HepG2 (cell line): Measurements from ENCODE around the gene CCDC117. TPM values are rescaled to one million over a fixed set of nuclear protein-coding genes. Genes with fewer than 3 reads are reported as not detected.

Experiments
- MAFF ChIP-seq: IDR thresholded peaks from 2 replicates; pipeline ENCODE4 v1.6.1; 2011; ENCODE audit warnings: low read depth, low read length, improper control_type of control experiment
- MED1 ChIP-seq: sonication (generic); formaldehyde crosslinking; IDR thresholded peaks from 2 replicates; pipeline ENCODE4 v1.4.0; 2020; ENCODE audit warnings: missing genetic modification reagents
- PTBP1 ChIP-seq: fragments of 200-400 bp; formaldehyde crosslinking; IDR thresholded peaks from 2 replicates; pipeline ENCODE4 v1.6.1; 2018; ENCODE audit warnings: low read length, low read depth; ENCODE audit not compliant: poor library complexity, severe bottlenecking
- RFX3 ChIP-seq: IDR thresholded peaks from 2 replicates; pipeline ENCODE4 v1.6.1; 2016; ENCODE audit warnings: missing biosample characterization, missing genetic modification reagents
- SIX4 ChIP-seq: sonication (generic); formaldehyde crosslinking; IDR thresholded peaks from 2 replicates; pipeline ENCODE4 v1.4.0; 2020; ENCODE audit warnings: missing genetic modification reagents
- SP5 ChIP-seq: IDR thresholded peaks from 2 replicates; pipeline ENCODE4 v1.6.1; 2016; ENCODE audit warnings: low read depth, borderline replicate concordance
- ZNF101 ChIP-seq: sonication (generic); formaldehyde crosslinking; IDR thresholded peaks from 2 replicates; pipeline ENCODE4 v1.4.0; 2020; ENCODE audit warnings: mild to moderate bottlenecking, low read depth, missing genetic modification reagents, borderline replicate concordance
- ZNF256 ChIP-seq: sonication (generic); formaldehyde crosslinking; conservative IDR thresholded peaks from 2 replicates; pipeline ENCODE4 v1.4.0; 2020; ENCODE audit warnings: missing genetic modification reagents
- ZNF451 ChIP-seq: sonication (generic); formaldehyde crosslinking; IDR thresholded peaks from 2 replicates; pipeline ENCODE4 v1.5.0; 2020; ENCODE audit warnings: mild to moderate bottlenecking, missing genetic modification reagents
- ZNF609 ChIP-seq: sonication (generic); formaldehyde crosslinking; IDR thresholded peaks from 2 replicates; pipeline ENCODE4 v1.4.0; 2020; ENCODE audit warnings: mild to moderate bottlenecking, missing genetic modification reagents, borderline replicate concordance
- polyA plus RNA-seq, 8 experiments: library from polyadenylated mRNA; depleted of rRNA in 3 of 8; stranded (reverse) in 7 of 8; unstranded in 1 of 8; fragments of >200 nt; fragmentation: Illumina TruSeq in 4 of 8; extraction: Trizol in 4 of 8; gene quantifications; 2 replicates each; pipeline versions ENCODE4 v1.2.1 to v1.2.3, GENCODE V29; 2011 to 2016; ENCODE audit warnings: low read depth in 4 of 8, missing spikeins in 1 of 8, mixed read lengths in 1 of 8; ENCODE audit not compliant: insufficient read depth in 1 of 8
- total RNA-seq, 5 experiments: library from RNA; depleted of rRNA; stranded (reverse); fragments of >200 nt; fragmentation: Illumina TruSeq; extraction: Trizol; gene quantifications; 2 replicates each; pipeline ENCODE4 v1.2.3, GENCODE V29; 2016; ENCODE audit warnings: low read depth in 1 of 5
- TF ChIP-seq, protein P1 (sequence below): sonication (generic); formaldehyde crosslinking; conservative IDR thresholded peaks from 2 replicates; pipeline ENCODE4 v1.4.0; 2020; ENCODE audit warnings: mild to moderate bottlenecking, missing genetic modification reagents, moderate library complexity
- TF ChIP-seq, protein P2 (sequence below): sonication (generic); formaldehyde crosslinking; IDR thresholded peaks from 2 replicates; pipeline ENCODE4 v1.5.0; 2020; ENCODE audit warnings: mild to moderate bottlenecking, low read depth, missing genetic modification reagents, borderline replicate concordance
- TF ChIP-seq, protein P3 (sequence below), 2 experiments: IDR thresholded peaks; 2 replicates each; pipeline ENCODE4 v1.6.1; 2011 to 2012; ENCODE audit warnings: low read length in 2 of 2, borderline replicate concordance in 1 of 2, low read depth in 1 of 2, mild to moderate bottlenecking in 1 of 2, moderate library complexity in 1 of 2
- TF ChIP-seq, protein P4 (sequence below): sonication (generic); formaldehyde crosslinking; IDR thresholded peaks from 2 replicates; pipeline ENCODE4 v1.4.0; 2020; ENCODE audit warnings: missing genetic modification reagents

CCDC117 gene
- total and polyA plus RNA-seq, 2 of the 13 experiments (the other 11 are each of a cell fraction or from before 2014, with no cell fraction given) = 12.6 to 34.2 TPM

- TF ChIP-seq RFX3 (CRISPR knock-in tag) (no peak), MED1 (peak; percentile 82), SP5 (CRISPR knock-in tag) (no peak; the same call in 1 of the 2 replicates), ZNF609 (CRISPR knock-in tag) (peak; percentile 67; the same call in 1 of the 2 replicates), ZNF256 (no peak), MAFF (peak; percentile 80), PTBP1 (no peak), SIX4 (CRISPR knock-in tag) (0 out of 2 replicates have a peak, but pooled peaks have one; percentile 38), ZNF451 (no peak), ZNF101 (CRISPR knock-in tag) (no peak)
- TF ChIP-seq, protein P1, sequence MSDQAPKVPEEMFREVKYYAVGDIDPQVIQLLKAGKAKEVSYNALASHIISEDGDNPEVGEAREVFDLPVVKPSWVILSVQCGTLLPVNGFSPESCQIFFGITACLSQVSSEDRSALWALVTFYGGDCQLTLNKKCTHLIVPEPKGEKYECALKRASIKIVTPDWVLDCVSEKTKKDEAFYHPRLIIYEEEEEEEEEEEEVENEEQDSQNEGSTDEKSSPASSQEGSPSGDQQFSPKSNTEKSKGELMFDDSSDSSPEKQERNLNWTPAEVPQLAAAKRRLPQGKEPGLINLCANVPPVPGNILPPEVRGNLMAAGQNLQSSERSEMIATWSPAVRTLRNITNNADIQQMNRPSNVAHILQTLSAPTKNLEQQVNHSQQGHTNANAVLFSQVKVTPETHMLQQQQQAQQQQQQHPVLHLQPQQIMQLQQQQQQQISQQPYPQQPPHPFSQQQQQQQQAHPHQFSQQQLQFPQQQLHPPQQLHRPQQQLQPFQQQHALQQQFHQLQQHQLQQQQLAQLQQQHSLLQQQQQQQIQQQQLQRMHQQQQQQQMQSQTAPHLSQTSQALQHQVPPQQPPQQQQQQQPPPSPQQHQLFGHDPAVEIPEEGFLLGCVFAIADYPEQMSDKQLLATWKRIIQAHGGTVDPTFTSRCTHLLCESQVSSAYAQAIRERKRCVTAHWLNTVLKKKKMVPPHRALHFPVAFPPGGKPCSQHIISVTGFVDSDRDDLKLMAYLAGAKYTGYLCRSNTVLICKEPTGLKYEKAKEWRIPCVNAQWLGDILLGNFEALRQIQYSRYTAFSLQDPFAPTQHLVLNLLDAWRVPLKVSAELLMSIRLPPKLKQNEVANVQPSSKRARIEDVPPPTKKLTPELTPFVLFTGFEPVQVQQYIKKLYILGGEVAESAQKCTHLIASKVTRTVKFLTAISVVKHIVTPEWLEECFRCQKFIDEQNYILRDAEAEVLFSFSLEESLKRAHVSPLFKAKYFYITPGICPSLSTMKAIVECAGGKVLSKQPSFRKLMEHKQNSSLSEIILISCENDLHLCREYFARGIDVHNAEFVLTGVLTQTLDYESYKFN = peak; percentile 75
- TF ChIP-seq, protein P2, sequence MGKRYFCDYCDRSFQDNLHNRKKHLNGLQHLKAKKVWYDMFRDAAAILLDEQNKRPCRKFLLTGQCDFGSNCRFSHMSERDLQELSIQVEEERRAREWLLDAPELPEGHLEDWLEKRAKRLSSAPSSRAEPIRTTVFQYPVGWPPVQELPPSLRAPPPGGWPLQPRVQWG (CRISPR knock-in tag) = no peak
- TF ChIP-seq, protein P3, sequence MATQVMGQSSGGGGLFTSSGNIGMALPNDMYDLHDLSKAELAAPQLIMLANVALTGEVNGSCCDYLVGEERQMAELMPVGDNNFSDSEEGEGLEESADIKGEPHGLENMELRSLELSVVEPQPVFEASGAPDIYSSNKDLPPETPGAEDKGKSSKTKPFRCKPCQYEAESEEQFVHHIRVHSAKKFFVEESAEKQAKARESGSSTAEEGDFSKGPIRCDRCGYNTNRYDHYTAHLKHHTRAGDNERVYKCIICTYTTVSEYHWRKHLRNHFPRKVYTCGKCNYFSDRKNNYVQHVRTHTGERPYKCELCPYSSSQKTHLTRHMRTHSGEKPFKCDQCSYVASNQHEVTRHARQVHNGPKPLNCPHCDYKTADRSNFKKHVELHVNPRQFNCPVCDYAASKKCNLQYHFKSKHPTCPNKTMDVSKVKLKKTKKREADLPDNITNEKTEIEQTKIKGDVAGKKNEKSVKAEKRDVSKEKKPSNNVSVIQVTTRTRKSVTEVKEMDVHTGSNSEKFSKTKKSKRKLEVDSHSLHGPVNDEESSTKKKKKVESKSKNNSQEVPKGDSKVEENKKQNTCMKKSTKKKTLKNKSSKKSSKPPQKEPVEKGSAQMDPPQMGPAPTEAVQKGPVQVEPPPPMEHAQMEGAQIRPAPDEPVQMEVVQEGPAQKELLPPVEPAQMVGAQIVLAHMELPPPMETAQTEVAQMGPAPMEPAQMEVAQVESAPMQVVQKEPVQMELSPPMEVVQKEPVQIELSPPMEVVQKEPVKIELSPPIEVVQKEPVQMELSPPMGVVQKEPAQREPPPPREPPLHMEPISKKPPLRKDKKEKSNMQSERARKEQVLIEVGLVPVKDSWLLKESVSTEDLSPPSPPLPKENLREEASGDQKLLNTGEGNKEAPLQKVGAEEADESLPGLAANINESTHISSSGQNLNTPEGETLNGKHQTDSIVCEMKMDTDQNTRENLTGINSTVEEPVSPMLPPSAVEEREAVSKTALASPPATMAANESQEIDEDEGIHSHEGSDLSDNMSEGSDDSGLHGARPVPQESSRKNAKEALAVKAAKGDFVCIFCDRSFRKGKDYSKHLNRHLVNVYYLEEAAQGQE (IDR thresholded peaks at IDR 0.05; ENCODE audit: borderline replicate concordance in 1 of 2, low read depth in 1 of 2, low read length in 2 of 2) = no peak
- TF ChIP-seq, protein P4, sequence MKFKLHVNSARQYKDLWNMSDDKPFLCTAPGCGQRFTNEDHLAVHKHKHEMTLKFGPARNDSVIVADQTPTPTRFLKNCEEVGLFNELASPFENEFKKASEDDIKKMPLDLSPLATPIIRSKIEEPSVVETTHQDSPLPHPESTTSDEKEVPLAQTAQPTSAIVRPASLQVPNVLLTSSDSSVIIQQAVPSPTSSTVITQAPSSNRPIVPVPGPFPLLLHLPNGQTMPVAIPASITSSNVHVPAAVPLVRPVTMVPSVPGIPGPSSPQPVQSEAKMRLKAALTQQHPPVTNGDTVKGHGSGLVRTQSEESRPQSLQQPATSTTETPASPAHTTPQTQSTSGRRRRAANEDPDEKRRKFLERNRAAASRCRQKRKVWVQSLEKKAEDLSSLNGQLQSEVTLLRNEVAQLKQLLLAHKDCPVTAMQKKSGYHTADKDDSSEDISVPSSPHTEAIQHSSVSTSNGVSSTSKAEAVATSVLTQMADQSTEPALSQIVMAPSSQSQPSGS = 0 out of 2 replicates have a peak, but pooled peaks have one; percentile 53
These were observed 50.5 kb downstream of the CCDC117 start (continued) for GRCh38 chr22:28822930-28823551.
